ENCODE results near the gene RALGAPA2. TPM values are rescaled to one million over a fixed set of nuclear protein-coding genes. Genes with fewer than 3 reads are reported as not detected.

Gene RALGAPA2
- total and polyA plus RNA-seq, 2 donors (not counting 1 experiment from before 2014, with no cell fraction given), result 1.2 to 7.6 TPM

DNA sequence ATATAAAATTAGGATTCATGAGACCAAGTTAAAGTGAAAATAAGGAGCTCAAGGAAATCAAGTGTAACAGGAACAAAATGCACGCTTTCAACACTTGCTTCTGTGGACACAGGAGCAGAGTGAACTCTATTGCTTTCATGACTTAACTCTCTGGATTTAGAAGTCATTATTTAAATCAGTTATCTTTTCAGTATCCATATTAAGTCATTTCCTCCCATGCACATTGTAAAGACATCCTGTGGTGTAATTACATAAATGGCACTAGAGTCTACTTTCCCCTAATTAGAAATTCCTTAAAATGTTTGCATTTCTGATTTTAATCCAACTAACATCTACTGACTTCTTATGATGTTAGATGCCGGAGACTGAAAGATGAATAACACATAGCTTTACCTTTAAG, 256.5 kb downstream of the RALGAPA2 start:
- no peaks in the 10 kb centered on the region for H3K27me3 ChIP-seq (ENCODE audit: control insufficient read depth, insufficient read depth, low read length)
- H3K4me3 ChIP-seq (replicated peaks in 1 of 4; ENCODE audit: control extremely low read depth in 1 of 4, insufficient read depth in 1 of 4, low read depth in 3 of 4, low read length in 4 of 4), result no peak overlapping the region
- no peak overlapping the region for H3K9ac ChIP-seq (ENCODE audit: insufficient read depth, low read length)
- no peaks in the 10 kb centered on the region for H3K79me2 ChIP-seq (ENCODE audit: control insufficient read depth, insufficient read depth, low read length)
- H3K4me2 ChIP-seq (ENCODE audit: extremely low read depth, insufficient read depth, low read length), result no peak overlapping the region
- H3K4me1 ChIP-seq (ENCODE audit: control insufficient read depth, extremely low read depth, insufficient read depth, low read length), result peaks cover 5% of the 10 kb centered on the region
- DNase-seq (ENCODE audit: low read depth in 2 of 2), result no peak
- no peaks in the 10 kb centered on the region for H3K9me3 ChIP-seq (ENCODE audit: control insufficient read depth, insufficient read depth, low read depth, low read length)
- no peak overlapping the region for H3K27ac ChIP-seq (ENCODE audit: insufficient read depth, low read length)
- H2AFZ ChIP-seq (ENCODE audit: low read length), result no peak overlapping the region
- H4K20me1 ChIP-seq (ENCODE audit: control insufficient read depth, extremely low read depth, insufficient read depth, low read length), result no peaks in the 10 kb centered on the region
- H3K36me3 ChIP-seq (ENCODE audit: control insufficient read depth, insufficient read depth, low read length), result no peaks in the 10 kb centered on the region
- TF ChIP-seq EZH2 (IDR thresholded peaks at IDR 0.05; ENCODE audit: low read length, missing control alignments) (no peak), CTCF (conservative IDR thresholded peaks at IDR 0.05 in 1 of 2, IDR thresholded peaks at IDR 0.05 in 1 of 2; ENCODE audit: low read depth in 1 of 2, low read length in 2 of 2) (no peak)

GRCh38 chr20:20454850-20455627, 257.4 kb downstream of the RALGAPA2 start:
- H3K36me3 ChIP-seq (ENCODE audit: control insufficient read depth, insufficient read depth, low read length), result no peaks in the 10 kb centered on the region
- TF ChIP-seq CTCF (conservative IDR thresholded peaks at IDR 0.05 in 1 of 2, IDR thresholded peaks at IDR 0.05 in 1 of 2; ENCODE audit: low read depth in 1 of 2, low read length in 2 of 2) (no peak), EZH2 (IDR thresholded peaks at IDR 0.05; ENCODE audit: low read length, missing control alignments) (no peak)
- no peaks in the 10 kb centered on the region for H3K27me3 ChIP-seq (ENCODE audit: control insufficient read depth, insufficient read depth, low read length)
- H3K9me3 ChIP-seq (ENCODE audit: control insufficient read depth, insufficient read depth, low read depth, low read length), result no peaks in the 10 kb centered on the region
- no peak overlapping the region for H3K9ac ChIP-seq (ENCODE audit: insufficient read depth, low read length)
- no peak overlapping the region for H2AFZ ChIP-seq (ENCODE audit: low read length)
- H3K79me2 ChIP-seq (ENCODE audit: control insufficient read depth, insufficient read depth, low read length), result no peaks in the 10 kb centered on the region
- H3K4me2 ChIP-seq (ENCODE audit: extremely low read depth, insufficient read depth, low read length), result no peak overlapping the region
- no peak overlapping the region for H3K27ac ChIP-seq (ENCODE audit: insufficient read depth, low read length)
- DNase-seq (ENCODE audit: low read depth in 2 of 2), result no peak
- H3K4me1 ChIP-seq (ENCODE audit: control insufficient read depth, extremely low read depth, insufficient read depth, low read length), result peaks cover 5% of the 10 kb centered on the region
- no peak overlapping the region for H3K4me3 ChIP-seq (replicated peaks in 1 of 4; ENCODE audit: control extremely low read depth in 1 of 4, insufficient read depth in 1 of 4, low read depth in 3 of 4, low read length in 4 of 4)
- H4K20me1 ChIP-seq (ENCODE audit: control insufficient read depth, extremely low read depth, insufficient read depth, low read length), result no peaks in the 10 kb centered on the region

- Histone ChIP-seq H3K27me3 (ENCODE audit: control insufficient read depth, insufficient read depth, low read length) (no peaks in the 10 kb centered on the region), H4K20me1 (ENCODE audit: control insufficient read depth, extremely low read depth, insufficient read depth, low read length) (no peaks in the 10 kb centered on the region), H2AFZ (ENCODE audit: low read length) (no peak overlapping the region), H3K4me2 (ENCODE audit: extremely low read depth, insufficient read depth, low read length) (no peak overlapping the region), H3K27ac (ENCODE audit: insufficient read depth, low read length) (no peak overlapping the region), H3K9me3 (ENCODE audit: control insufficient read depth, insufficient read depth, low read depth, low read length) (no peaks in the 10 kb centered on the region), H3K36me3 (ENCODE audit: control insufficient read depth, insufficient read depth, low read length) (no peaks in the 10 kb centered on the region), H3K4me3 (replicated peaks in 1 of 4; ENCODE audit: control extremely low read depth in 1 of 4, insufficient read depth in 1 of 4, low read depth in 3 of 4, low read length in 4 of 4) (no peak overlapping the region), H3K79me2 (ENCODE audit: control insufficient read depth, insufficient read depth, low read length) (no peaks in the 10 kb centered on the region), H3K4me1 (ENCODE audit: control insufficient read depth, extremely low read depth, insufficient read depth, low read length) (peaks cover 5% of the 10 kb centered on the region), H3K9ac (ENCODE audit: insufficient read depth, low read length) (no peak overlapping the region)
- DNase-seq (ENCODE audit: low read depth in 2 of 2), result no peak
- TF ChIP-seq EZH2 (IDR thresholded peaks at IDR 0.05; ENCODE audit: low read length, missing control alignments), result no peak
- TF ChIP-seq CTCF (conservative IDR thresholded peaks at IDR 0.05 in 1 of 2, IDR thresholded peaks at IDR 0.05 in 1 of 2; ENCODE audit: low read depth in 1 of 2, low read length in 2 of 2), result no peak
These were observed 258.1 kb downstream of the RALGAPA2 start for GRCh38 chr20:20454367-20454766.
